PC-3 (cell line): ENCODE data around the gene ATP6V1E1. TPM values are rescaled to one million over a fixed set of nuclear protein-coding genes. Genes with fewer than 3 reads are reported as not detected.

Experiments used
- ATAC-seq: fragments of 200-7000 bp; cut with Tn5 transposase; 2 replicates; pipeline ENCODE4 v1.9.1; 2020; ENCODE audit warnings: mild to moderate bottlenecking, moderate library complexity
- BruUV-seq: library from RNA; stranded (reverse); fragments of 400-500 nt; replicated peaks from 2 replicates; lab custom pipeline; 2021; lab: Mats Ljungman, UMichigan
- CTCF ChIA-PET: fragments of 300-600 bp; sonication (Branson Sonifier 250); formaldehyde crosslinking; loops from one replicate; lab custom pipeline; 2022; ENCODE audit warnings: antibody characterized with exemption; lab: Charles Lee
- POLR2A ChIA-PET: fragments of 300-600 bp; sonication (Branson Sonifier 250); formaldehyde crosslinking; loops from one replicate; lab custom pipeline; 2022; ENCODE audit warnings: antibody characterized with exemption; ENCODE audit not compliant: unreplicated experiment; lab: Charles Lee
- DNase-seq: peaks from one replicate; pipeline ENCODE4 v3.0.0-alpha.2; 2015
- H2AFZ ChIP-seq: fragments of 300-600 bp; sonication (generic); 2 replicates; pipeline ENCODE4 v1.6.0; 2016; ENCODE audit warnings: antibody characterized with exemption, low read length
- H3F3A ChIP-seq: fragments of 300-600 bp; sonication (generic); one replicate; pipeline ENCODE4 v1.6.0; 2017; ENCODE audit warnings: antibody characterized with exemption, low read length, control low read depth, mild to moderate bottlenecking; ENCODE audit not compliant: unreplicated experiment
- H3K27ac ChIP-seq: fragments of 300-600 bp; sonication (generic); 2 replicates; pipeline ENCODE4 v1.5.1; 2016; ENCODE audit warnings: mild to moderate bottlenecking, low read length
- H3K27me3 ChIP-seq: fragments of 300-600 bp; sonication (generic); 2 replicates; pipeline ENCODE4 v1.6.1; 2016; ENCODE audit warnings: low read length, mixed read lengths
- H3K36me3 ChIP-seq: fragments of 300-600 bp; sonication (generic); 2 replicates; pipeline ENCODE4 v1.6.1; 2016; ENCODE audit warnings: low read depth, mixed run types, low read length, mixed read lengths
- H3K4me1 ChIP-seq: fragments of 300-600 bp; sonication (generic); 2 replicates; pipeline ENCODE4 v1.5.1; 2016; ENCODE audit warnings: low read length; ENCODE audit not compliant: insufficient read depth
- H3K4me2 ChIP-seq: fragments of 300-600 bp; sonication (generic); 2 replicates; pipeline ENCODE4 v1.6.0; 2016; ENCODE audit warnings: low read length
- H3K4me3 ChIP-seq: fragments of 300-600 bp; sonication (generic); 2 replicates; pipeline ENCODE4 v1.5.1; 2016; ENCODE audit warnings: mild to moderate bottlenecking, low read length, mixed read lengths
- H3K79me2 ChIP-seq: fragments of 300-600 bp; sonication (generic); 2 replicates; pipeline ENCODE4 v1.6.1; 2017; ENCODE audit warnings: low read length, mixed read lengths
- H3K9ac ChIP-seq: fragments of 300-600 bp; sonication (generic); 2 replicates; pipeline ENCODE4 v1.6.0; 2016; ENCODE audit warnings: mild to moderate bottlenecking, low read length
- H3K9me2 ChIP-seq: fragments of 300-600 bp; sonication (generic); replicated peaks from 2 replicates; pipeline ENCODE4 v1.6.1; 2016; ENCODE audit warnings: mixed run types, low read length, mixed read lengths
- H3K9me3 ChIP-seq: fragments of 300-600 bp; sonication (generic); 2 replicates; pipeline ENCODE4 v1.6.1; 2016; ENCODE audit warnings: low read length, mixed read lengths
- H4K20me1 ChIP-seq: fragments of 300-600 bp; sonication (generic); 2 replicates; pipeline ENCODE4 v1.6.1; 2016; ENCODE audit warnings: low read length, mixed read lengths
- CTCF ChIP-seq: fragments of 300-600 bp; sonication (generic); conservative IDR thresholded peaks from 2 replicates; pipeline ENCODE4 v1.5.1; 2017; ENCODE audit warnings: antibody characterized with exemption, low read depth, mild to moderate bottlenecking, low read length
- EZH2 ChIP-seq: fragments of 300-600 bp; sonication (generic); IDR thresholded peaks from one replicate; pipeline ENCODE4 v1.6.1; 2017; ENCODE audit warnings: antibody characterized with exemption, mild to moderate bottlenecking, low read length; ENCODE audit not compliant: unreplicated experiment
- EZH2phosphoT487 ChIP-seq: fragments of 300-600 bp; sonication (generic); IDR thresholded peaks from 2 replicates; pipeline ENCODE4 v1.6.1; 2018; ENCODE audit warnings: mild to moderate bottlenecking, antibody characterized with exemption, low read length, borderline replicate concordance
- intact Hi-C: fragments of 100-400 bp; cut with micrococcal nuclease; formaldehyde crosslinking; loops from 2 replicates; pipeline ENCODE4 v1.9.0; 2023
- total RNA-seq: library from RNA; depleted of rRNA; stranded (reverse); fragments of >200 nt; gene quantifications from 2 replicates; pipeline ENCODE4 v1.2.3, GENCODE V29; 2014

Gene ATP6V1E1
- total RNA-seq, 1 experiment from 2014 or later = 89.9 TPM

DNA sequence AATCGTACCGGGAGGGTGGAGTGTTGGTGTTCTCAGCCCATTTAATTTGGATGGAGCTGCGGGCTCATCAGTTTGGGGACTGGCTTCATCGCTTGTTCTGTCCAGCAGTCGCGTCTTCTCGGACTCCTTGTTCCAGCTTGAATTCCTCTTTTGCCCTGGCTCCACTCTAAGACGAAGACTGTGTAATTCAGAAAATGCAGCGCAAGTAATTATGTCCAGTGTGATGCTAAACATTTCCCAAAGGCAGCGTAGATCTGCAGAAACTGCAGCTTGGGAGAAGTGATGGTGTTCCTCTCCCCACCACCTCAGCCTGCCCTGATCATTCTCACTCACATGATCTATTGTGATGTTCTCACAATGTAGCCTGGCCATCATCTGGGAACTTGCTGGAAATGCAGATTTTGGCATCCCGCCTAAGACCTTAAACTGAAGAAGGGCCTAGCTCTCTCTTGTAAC is 64.6 kb downstream of the ATP6V1E1 start:
- Histone ChIP-seq H3K27me3 (no peaks in the 10 kb centered on the region), H3K4me3 (no peak overlapping the region), H3K4me1 (no peaks in the 10 kb centered on the region), H3K9ac (no peak overlapping the region), H2AFZ (no peak overlapping the region), H3K27ac (no peak overlapping the region), H3K36me3 (no peaks in the 10 kb centered on the region), H4K20me1 (no peaks in the 10 kb centered on the region), H3K79me2 (no peaks in the 10 kb centered on the region), H3F3A (no peaks in the 10 kb centered on the region), H3K9me2 (no peaks in the 10 kb centered on the region), H3K4me2 (no peak overlapping the region), H3K9me3 (no peaks in the 10 kb centered on the region)
- ChIA-PET POLR2A (no interaction called here), CTCF (no interaction called here)
- BruUV-seq = no TSS peak
- DNase-seq (no peak), ATAC-seq (no peak)
- intact Hi-C loops = no loop called here
- TF ChIP-seq CTCF (no peak), EZH2phosphoT487 (no peak), EZH2 (no peak)

- ATAC-seq = no peak
- no peaks in the 10 kb centered on the region for H3K36me3 ChIP-seq
These were observed 65.4 kb downstream of the ATP6V1E1 start, which contains the start of gene SLC25A18 for GRCh38 chr22:17562906-17563870. Gene SLC25A18, plus strand, starts transcription at chr22:17563498. Its CDS starts 16,447 bp downstream, at chr22:17579945.

More at GRCh38 chr22:17562906-17563870, 65.4 kb downstream of the ATP6V1E1 start, which contains the start of gene SLC25A18:
- ChIA-PET POLR2A (no interaction called here), CTCF (no interaction called here)
- no peaks in the 10 kb centered on the region for H4K20me1 ChIP-seq
- H2AFZ ChIP-seq = no peak within 1 kb of the TSS
- no peaks in the 10 kb centered on the region for H3F3A ChIP-seq
- TF ChIP-seq EZH2 (no peak), EZH2phosphoT487 (no peak), CTCF (no peak)
- no peak within 1 kb of the TSS for H3K27ac ChIP-seq
- no peaks in the 10 kb centered on the region for H3K79me2 ChIP-seq
- H3K4me1 ChIP-seq = no peaks in the 10 kb centered on the region
- no TSS peak for BruUV-seq
- H3K9ac ChIP-seq = no peak within 1 kb of the TSS
- no peaks in the 10 kb centered on the region for H3K27me3 ChIP-seq
- H3K4me3 ChIP-seq = no peak within 1 kb of the TSS
- no peaks in the 10 kb centered on the region for H3K9me2 ChIP-seq
- DNase-seq = no peak
- H3K9me3 ChIP-seq = no peaks in the 10 kb centered on the region
- H3K4me2 ChIP-seq = no peak within 1 kb of the TSS
- intact Hi-C loops = no loop called here
